Mesodermal cell (in vitro differentiated cells): ENCODE measurements around the gene GJC2.

Source experiments
- H3K27ac ChIP-seq: 2 replicates; pipeline ENCODE4 v1.7.0; 2013; ENCODE audit warnings: mild to moderate bottlenecking, low read depth, low read length, moderate library complexity; ENCODE audit not compliant: severe bottlenecking
- H3K36me3 ChIP-seq: 2 replicates; pipeline ENCODE4 v1.7.1; 2013; ENCODE audit warnings: mild to moderate bottlenecking, low read length, moderate library complexity; ENCODE audit not compliant: control insufficient read depth, insufficient read depth
- H3K4me1 ChIP-seq: one replicate; pipeline ENCODE4 v1.7.1; 2013; ENCODE audit warnings: mild to moderate bottlenecking, low read length; ENCODE audit not compliant: insufficient read depth, control insufficient read depth, poor library complexity, severe bottlenecking
- H3K4me3 ChIP-seq: 2 replicates; pipeline ENCODE4 v1.7.0; 2013; ENCODE audit warnings: low read length, control low read depth, mild to moderate bottlenecking; ENCODE audit not compliant: insufficient read depth, poor library complexity, severe bottlenecking; ENCODE audit errors: extremely low read depth
- H3K9me3 ChIP-seq: 2 replicates; pipeline ENCODE4 v1.7.1; 2013; ENCODE audit warnings: mild to moderate bottlenecking, low read length, moderate library complexity; ENCODE audit not compliant: control insufficient read depth
- WGBS, 2 experiments: methylation state at CpG; one replicate each; pipeline ENCODE4 v1.1.5; 2013; ENCODE audit warnings: missing lambda C conversion rate in 2 of 2; ENCODE audit not compliant: insufficient coverage in 2 of 2; 5-methylcytosine and 5-hydroxymethylcytosine counted together

The GJC2 gene

GRCh38 chr1:228161362-228161761 is 11.6 kb downstream of the GJC2 start:
- Histone ChIP-seq H3K4me3 (no peak overlapping the region), H3K4me1 (peaks cover 18% of the 10 kb centered on the region), H3K27ac (no peak overlapping the region), H3K9me3 (no peaks in the 10 kb centered on the region), H3K36me3 (no peaks in the 10 kb centered on the region)
- 78 to 93% methylated on average over 4 to 6 of the region's 7 CpGs for WGBS, 2 experiments

- Histone ChIP-seq H3K4me1 (peaks cover 18% of the 10 kb centered on the region), H3K27ac (no peak overlapping the region), H3K9me3 (no peaks in the 10 kb centered on the region), H3K4me3 (no peak overlapping the region), H3K36me3 (no peaks in the 10 kb centered on the region)
- 92 to 95% methylated on average over 8 to 9 of the region's 9 CpGs for WGBS, 2 experiments
Measured at GRCh38 chr1:228161866-228162265, 12.1 kb downstream of the GJC2 start.

GRCh38 chr1:228162286-228163006 is 12.7 kb downstream of the GJC2 start:
- Histone ChIP-seq H3K4me3 (no peak overlapping the region), H3K36me3 (no peaks in the 10 kb centered on the region), H3K4me1 (peaks cover 18% of the 10 kb centered on the region), H3K9me3 (no peaks in the 10 kb centered on the region), H3K27ac (peak overlapping the region; percentile 64)
- 70 to 74% methylated on average over 6 to 9 of the region's 14 CpGs for WGBS, 2 experiments

- Histone ChIP-seq H3K36me3 (no peaks in the 10 kb centered on the region), H3K4me1 (peaks cover 18% of the 10 kb centered on the region), H3K4me3 (no peak overlapping the region), H3K27ac (peak overlapping the region; percentile 64), H3K9me3 (no peaks in the 10 kb centered on the region)
- WGBS, 2 experiments = 91% methylated on average over 30 of the region's 30 CpGs
Measured at GRCh38 chr1:228163007-228163753, 13.4 kb downstream of the GJC2 start.

- no peaks in the 10 kb centered on the region for H3K9me3 ChIP-seq
- no peak overlapping the region for H3K4me3 ChIP-seq
- peaks cover 18% of the 10 kb centered on the region for H3K4me1 ChIP-seq
- no peak overlapping the region for H3K27ac ChIP-seq
- H3K36me3 ChIP-seq = no peaks in the 10 kb centered on the region
- 95 to 97% methylated on average over 7 to 9 of the region's 10 CpGs for whole genome bisulfite sequencing, 2 experiments
Measured at GRCh38 chr1:228163776-228164519, 14.2 kb downstream of the GJC2 start.

DNA sequence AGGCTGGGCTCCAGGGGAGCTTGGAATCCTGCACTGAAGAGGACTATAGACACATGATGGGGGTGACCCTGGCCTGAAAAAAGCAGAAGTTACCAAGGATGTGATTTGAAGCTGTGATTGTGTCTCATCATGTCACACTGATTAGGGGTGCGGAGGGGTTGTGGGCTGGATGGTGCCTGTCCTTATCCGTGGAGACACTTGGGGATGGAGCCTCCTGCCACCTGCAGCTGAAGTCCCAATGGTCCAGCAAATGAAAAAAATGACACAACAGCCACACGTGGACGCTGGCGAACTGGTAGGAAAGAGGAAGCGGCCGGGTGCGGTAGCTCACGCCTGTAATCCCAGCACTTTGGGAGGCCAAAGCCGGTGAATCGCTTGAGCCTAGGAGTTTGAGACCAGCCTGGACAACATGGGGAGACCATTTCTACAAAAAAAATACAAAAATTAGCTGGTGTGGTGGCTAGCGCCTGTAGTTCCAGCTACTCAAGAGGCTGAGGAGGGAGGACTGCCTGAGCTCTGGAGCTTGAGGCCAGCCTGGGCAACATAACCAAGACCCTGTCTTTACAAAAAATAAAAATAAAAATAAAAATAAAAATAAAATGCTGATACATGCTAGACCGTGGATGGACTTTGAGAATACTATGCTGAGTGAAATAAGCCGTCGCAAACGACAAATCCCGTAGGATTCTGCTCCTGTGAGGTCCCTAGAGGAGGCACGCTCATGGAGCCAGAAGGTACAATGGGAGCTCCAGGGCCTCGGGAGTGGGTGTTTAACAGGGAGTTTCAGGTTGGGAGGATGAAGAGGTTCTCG is 15.0 kb downstream of the GJC2 start:
- Histone ChIP-seq H3K4me1 (peaks cover 18% of the 10 kb centered on the region), H3K36me3 (no peaks in the 10 kb centered on the region), H3K27ac (peak overlapping the region; percentile 71), H3K4me3 (peak overlapping the region; percentile 55), H3K9me3 (no peaks in the 10 kb centered on the region)
- WGBS, 2 experiments = 67 to 71% methylated on average over 17 to 20 of the region's 20 CpGs

GRCh38 chr1:228165372-228166169 is 15.8 kb downstream of the GJC2 start, which contains the start of gene IBA57:
Gene IBA57, plus strand, starts transcription at chr1:228165804. Its CDS starts 13 bp downstream, at chr1:228165817.
- Histone ChIP-seq H3K36me3 (no peaks in the 10 kb centered on the region), H3K27ac (peak within 1 kb of the TSS; percentile 99), H3K4me3 (peak within 1 kb of the TSS; percentile 55), H3K4me1 (peaks cover 18% of the 10 kb centered on the region), H3K9me3 (no peaks in the 10 kb centered on the region)
- 0% methylated on average over 71 to 82 of the region's 93 CpGs for WGBS, 2 experiments

- Histone ChIP-seq H3K27ac (peak overlapping the region; percentile 99), H3K4me3 (peak overlapping the region; percentile 55), H3K36me3 (no peaks in the 10 kb centered on the region), H3K9me3 (no peaks in the 10 kb centered on the region), H3K4me1 (peaks cover 18% of the 10 kb centered on the region)
- 13 to 38% methylated on average over 5 to 16 of the region's 26 CpGs for WGBS, 2 experiments
Measured at GRCh38 chr1:228166170-228166936, 16.6 kb downstream of the GJC2 start.

- Histone ChIP-seq H3K27ac (no peak overlapping the region), H3K4me3 (no peak overlapping the region), H3K36me3 (no peaks in the 10 kb centered on the region), H3K9me3 (no peaks in the 10 kb centered on the region), H3K4me1 (peaks cover 3% of the 10 kb centered on the region)
- WGBS, 2 experiments = 91 to 93% methylated on average over 11 to 12 of the region's 12 CpGs
Measured at GRCh38 chr1:228168563-228169270, 19.0 kb downstream of the GJC2 start.
